ENCODE data around the gene RGP1. TPM values are rescaled to one million over a fixed set of nuclear protein-coding genes. Genes with fewer than 3 reads are reported as not detected.

Gene RGP1
- polyA plus RNA-seq, 1 donor (not counting 4 experiments of a cell fraction or from before 2014, with no cell fraction given): 18.3 TPM

DNA sequence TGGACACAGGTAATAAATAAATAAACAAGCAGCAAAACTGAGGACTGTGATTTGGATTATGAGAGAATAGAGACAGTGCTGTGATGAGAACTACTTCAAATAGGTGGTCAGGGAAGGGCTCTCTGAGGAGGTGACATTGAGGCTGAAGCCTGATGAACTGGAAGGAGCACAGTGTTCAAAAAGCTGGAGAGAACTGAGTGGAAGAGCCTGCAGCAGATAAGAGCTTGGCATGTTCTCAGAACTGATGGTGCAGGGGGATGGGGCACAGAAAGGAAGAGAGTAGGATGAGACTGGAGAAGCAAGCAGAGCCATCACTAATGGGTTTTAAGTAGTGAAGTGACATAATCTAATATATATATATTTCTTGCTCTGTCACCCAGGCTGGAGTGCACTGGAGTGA is 48.1 kb upstream of the RGP1 start:
- H3K79me2 ChIP-seq (ENCODE audit: control insufficient read depth, insufficient read depth, low read length): no peaks in the 10 kb centered on the region
- no peak overlapping the region for H3K4me2 ChIP-seq (ENCODE audit: control insufficient read depth, extremely low read depth, insufficient read depth, low read depth, low read length)
- no peak for FAIRE-seq
- peaks cover 2% of the 10 kb centered on the region for H4K20me1 ChIP-seq (ENCODE audit: control insufficient read depth, extremely low read depth, insufficient read depth, low read length)
- no peaks in the 10 kb centered on the region for H3K4me1 ChIP-seq (ENCODE audit: control insufficient read depth, extremely low read depth, insufficient read depth, low read length)
- peaks cover 65 to 78% of the 10 kb centered on the region in 2 experiments for H3K36me3 ChIP-seq (ENCODE audit: control insufficient read depth in 2 of 2, extremely low read depth in 1 of 2, insufficient read depth in 2 of 2, low read length in 2 of 2)
- no peak for DNase-seq (ENCODE audit: low read depth, low spot score)
- H3K27ac ChIP-seq (ENCODE audit: control insufficient read depth, insufficient read depth, low read length): no peak overlapping the region
- no peak overlapping the region for H3K4me3 ChIP-seq (ENCODE audit: control insufficient read depth in 2 of 3, extremely low read depth in 1 of 3, insufficient read depth in 2 of 3, low read depth in 1 of 3, low read length in 3 of 3)
- dilution Hi-C loops (cut with MboI; ENCODE audit: extremely low pct_ligation_motif_present, low sequenced_read_pairs): no loop called here
- peaks cover 2% of the 10 kb centered on the region for H3K9me1 ChIP-seq (ENCODE audit: control insufficient read depth, extremely low read depth, insufficient read depth, low read length)
- TF ChIP-seq, protein P1, sequence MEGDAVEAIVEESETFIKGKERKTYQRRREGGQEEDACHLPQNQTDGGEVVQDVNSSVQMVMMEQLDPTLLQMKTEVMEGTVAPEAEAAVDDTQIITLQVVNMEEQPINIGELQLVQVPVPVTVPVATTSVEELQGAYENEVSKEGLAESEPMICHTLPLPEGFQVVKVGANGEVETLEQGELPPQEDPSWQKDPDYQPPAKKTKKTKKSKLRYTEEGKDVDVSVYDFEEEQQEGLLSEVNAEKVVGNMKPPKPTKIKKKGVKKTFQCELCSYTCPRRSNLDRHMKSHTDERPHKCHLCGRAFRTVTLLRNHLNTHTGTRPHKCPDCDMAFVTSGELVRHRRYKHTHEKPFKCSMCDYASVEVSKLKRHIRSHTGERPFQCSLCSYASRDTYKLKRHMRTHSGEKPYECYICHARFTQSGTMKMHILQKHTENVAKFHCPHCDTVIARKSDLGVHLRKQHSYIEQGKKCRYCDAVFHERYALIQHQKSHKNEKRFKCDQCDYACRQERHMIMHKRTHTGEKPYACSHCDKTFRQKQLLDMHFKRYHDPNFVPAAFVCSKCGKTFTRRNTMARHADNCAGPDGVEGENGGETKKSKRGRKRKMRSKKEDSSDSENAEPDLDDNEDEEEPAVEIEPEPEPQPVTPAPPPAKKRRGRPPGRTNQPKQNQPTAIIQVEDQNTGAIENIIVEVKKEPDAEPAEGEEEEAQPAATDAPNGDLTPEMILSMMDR (optimal IDR thresholded peaks at IDR 0.05 in 1 of 3, IDR thresholded peaks at IDR 0.05 in 1 of 3, conservative IDR thresholded peaks at IDR 0.05 in 1 of 3; ENCODE audit: extremely low read depth in 1 of 3, insufficient read depth in 2 of 3, low read length in 3 of 3): no peak
- no peak for TF ChIP-seq EZH2 (IDR thresholded peaks at IDR 0.05; ENCODE audit: low read length)
- H3K9me3 ChIP-seq (ENCODE audit: control insufficient read depth, low read depth, low read length): no peaks in the 10 kb centered on the region
- no peaks in the 10 kb centered on the region for H3K27me3 ChIP-seq (ENCODE audit: control insufficient read depth, extremely low read depth, insufficient read depth, low read length)
- H3K9ac ChIP-seq (ENCODE audit: control insufficient read depth, extremely low read depth, insufficient read depth, low read length): no peak overlapping the region
- H2AFZ ChIP-seq (ENCODE audit: control insufficient read depth, low read length): no peak overlapping the region

- dilution Hi-C loops (cut with MboI; ENCODE audit: extremely low pct_ligation_motif_present, low sequenced_read_pairs): no loop called here
Measured at GRCh38 chr9:35702696-35703095, 46.4 kb upstream of the RGP1 start.

More at GRCh38 chr9:35702696-35703095, 46.4 kb upstream of the RGP1 start:
- H3K4me2 ChIP-seq (ENCODE audit: control insufficient read depth, extremely low read depth, insufficient read depth, low read depth, low read length): no peak overlapping the region
- no peak for FAIRE-seq
- H3K9ac ChIP-seq (ENCODE audit: control insufficient read depth, extremely low read depth, insufficient read depth, low read length): no peak overlapping the region
- TF ChIP-seq, protein P1 (optimal IDR thresholded peaks at IDR 0.05 in 1 of 3, IDR thresholded peaks at IDR 0.05 in 1 of 3, conservative IDR thresholded peaks at IDR 0.05 in 1 of 3; ENCODE audit: extremely low read depth in 1 of 3, insufficient read depth in 2 of 3, low read length in 3 of 3): no peak
- no peak for TF ChIP-seq EZH2 (IDR thresholded peaks at IDR 0.05; ENCODE audit: low read length)
- H4K20me1 ChIP-seq (ENCODE audit: control insufficient read depth, extremely low read depth, insufficient read depth, low read length): no peaks in the 10 kb centered on the region
- no peaks in the 10 kb centered on the region for H3K9me3 ChIP-seq (ENCODE audit: control insufficient read depth, low read depth, low read length)
- peaks cover 74 to 89% of the 10 kb centered on the region in 2 experiments for H3K36me3 ChIP-seq (ENCODE audit: control insufficient read depth in 2 of 2, extremely low read depth in 1 of 2, insufficient read depth in 2 of 2, low read length in 2 of 2)
- no peak overlapping the region for H3K4me3 ChIP-seq (ENCODE audit: control insufficient read depth in 2 of 3, extremely low read depth in 1 of 3, insufficient read depth in 2 of 3, low read depth in 1 of 3, low read length in 3 of 3)
- H3K4me1 ChIP-seq (ENCODE audit: control insufficient read depth, extremely low read depth, insufficient read depth, low read length): no peaks in the 10 kb centered on the region
- H3K79me2 ChIP-seq (ENCODE audit: control insufficient read depth, insufficient read depth, low read length): no peaks in the 10 kb centered on the region
- H3K27me3 ChIP-seq (ENCODE audit: control insufficient read depth, extremely low read depth, insufficient read depth, low read length): no peaks in the 10 kb centered on the region
- H2AFZ ChIP-seq (ENCODE audit: control insufficient read depth, low read length): no peak overlapping the region
- H3K27ac ChIP-seq (ENCODE audit: control insufficient read depth, insufficient read depth, low read length): no peak overlapping the region
- DNase-seq (ENCODE audit: low read depth, low spot score): no peak
- peaks cover 2% of the 10 kb centered on the region for H3K9me1 ChIP-seq (ENCODE audit: control insufficient read depth, extremely low read depth, insufficient read depth, low read length)

Data from keratinocyte (primary cell).